Activated T-helper 2 cell treated with anti-CD3 and anti-CD28 coated beads, Interferon-gamma antibody, Interleukin-2, Interleukin-4, amounts not matched to agents 10 μg/mL and 5 μg/mL and 100 μg/mL, durations not matched to agents 14 hours and 24 hours and 36 hours (primary cell): ENCODE results near the gene DAB1. TPM values are rescaled to one million over a fixed set of nuclear protein-coding genes. Genes with fewer than 3 reads are reported as not detected.

Source experiments
- DNase-seq: peaks from one replicate; pipeline ENCODE4 v3.0.0; 2021; ENCODE audit warnings: low spot score
- H3K27ac Mint-ChIP-seq: one replicate; pipeline ENCODE4 v1.8.0; 2021; ENCODE audit warnings: mixed read lengths
- H3K27me3 Mint-ChIP-seq: one replicate; pipeline ENCODE4 v1.8.0; 2021; ENCODE audit warnings: low read depth, mixed read lengths
- H3K36me3 Mint-ChIP-seq: one replicate; pipeline ENCODE4 v1.8.0; 2021; ENCODE audit warnings: low read depth, mixed read lengths
- H3K4me1 Mint-ChIP-seq: one replicate; pipeline ENCODE4 v1.8.0; 2021; ENCODE audit warnings: low read depth, mixed read lengths
- H3K4me3 Mint-ChIP-seq: one replicate; pipeline ENCODE4 v1.8.0; 2021; ENCODE audit warnings: low read depth, mild to moderate bottlenecking, moderate library complexity, mixed read lengths
- H3K9me3 Mint-ChIP-seq: one replicate; pipeline ENCODE4 v1.8.0; 2021; ENCODE audit warnings: mixed read lengths
- intact Hi-C: fragments of 100-400 bp; cut with micrococcal nuclease; formaldehyde crosslinking; loops from one replicate; pipeline ENCODE4 v1.15.1; 2023
- total RNA-seq: library from RNA; stranded (reverse); gene quantifications from 2 replicates; pipeline ENCODE4 v1.2.3, GENCODE V29; 2022

DAB1 gene
- total RNA-seq, 1 donor from 2014 or later: not detected

GRCh38 chr1:57033222-57034001 is 390.4 kb downstream of the DAB1 start:
- intact Hi-C loops: no loop called here
- no peak for DNase-seq
- no peaks in the 10 kb centered on the region for H3K36me3 Mint-ChIP-seq
- no peaks in the 10 kb centered on the region for H3K4me1 Mint-ChIP-seq
- H3K27me3 Mint-ChIP-seq: no peaks in the 10 kb centered on the region
- peaks cover 4% of the 10 kb centered on the region for H3K9me3 Mint-ChIP-seq
- H3K4me3 Mint-ChIP-seq: no peak overlapping the region
- H3K27ac Mint-ChIP-seq: no peak overlapping the region

GRCh38 chr1:57026624-57027354 is 397.1 kb downstream of the DAB1 start:
- no peak for DNase-seq
- intact Hi-C loops: no loop called here
- H3K9me3 Mint-ChIP-seq: peaks cover 7% of the 10 kb centered on the region
- no peaks in the 10 kb centered on the region for H3K27me3 Mint-ChIP-seq
- no peak overlapping the region for H3K4me3 Mint-ChIP-seq
- H3K27ac Mint-ChIP-seq: no peak overlapping the region
- H3K4me1 Mint-ChIP-seq: no peaks in the 10 kb centered on the region
- H3K36me3 Mint-ChIP-seq: no peaks in the 10 kb centered on the region

- no peak for DNase-seq
- Mint-ChIP-seq H3K9me3 (peaks cover 7% of the 10 kb centered on the region), H3K27me3 (no peaks in the 10 kb centered on the region), H3K27ac (no peak overlapping the region), H3K4me1 (no peaks in the 10 kb centered on the region), H3K4me3 (no peak overlapping the region), H3K36me3 (no peaks in the 10 kb centered on the region)
- intact Hi-C loops: no loop called here
These were observed 399.0 kb downstream of the DAB1 start for GRCh38 chr1:57024855-57025254.

GRCh38 chr1:57024428-57024827 is 399.4 kb downstream of the DAB1 start:
- Mint-ChIP-seq H3K9me3 (peaks cover 7% of the 10 kb centered on the region), H3K27me3 (no peaks in the 10 kb centered on the region), H3K4me1 (no peaks in the 10 kb centered on the region), H3K4me3 (no peak overlapping the region), H3K36me3 (no peaks in the 10 kb centered on the region), H3K27ac (no peak overlapping the region)
- intact Hi-C loops: no loop called here
- DNase-seq: no peak

- H3K4me3 Mint-ChIP-seq: no peak overlapping the region
These were observed 403.6 kb downstream of the DAB1 start for GRCh38 chr1:57020216-57020615.

GRCh38 chr1:57019236-57019839 is 404.5 kb downstream of the DAB1 start:
- Mint-ChIP-seq H3K36me3 (no peaks in the 10 kb centered on the region), H3K27ac (no peak overlapping the region), H3K4me3 (no peak overlapping the region), H3K9me3 (no peaks in the 10 kb centered on the region), H3K4me1 (no peaks in the 10 kb centered on the region), H3K27me3 (no peaks in the 10 kb centered on the region)
- DNase-seq: no peak
- intact Hi-C loops: no loop called here

More at GRCh38 chr1:57020216-57020615, 403.6 kb downstream of the DAB1 start:
- DNase-seq: no peak
- H3K9me3 Mint-ChIP-seq: no peaks in the 10 kb centered on the region
- H3K4me1 Mint-ChIP-seq: no peaks in the 10 kb centered on the region
- H3K27ac Mint-ChIP-seq: no peak overlapping the region
- H3K27me3 Mint-ChIP-seq: no peaks in the 10 kb centered on the region
- no peaks in the 10 kb centered on the region for H3K36me3 Mint-ChIP-seq
- intact Hi-C loops: no loop called here

GRCh38 chr1:57018119-57018518 is 405.7 kb downstream of the DAB1 start:
- H3K4me1 Mint-ChIP-seq: no peaks in the 10 kb centered on the region
- no peak overlapping the region for H3K4me3 Mint-ChIP-seq
- H3K27me3 Mint-ChIP-seq: no peaks in the 10 kb centered on the region
- H3K9me3 Mint-ChIP-seq: no peaks in the 10 kb centered on the region
- no peak overlapping the region for H3K27ac Mint-ChIP-seq
- H3K36me3 Mint-ChIP-seq: no peaks in the 10 kb centered on the region
- intact Hi-C loops: no loop called here
- no peak for DNase-seq

- H3K9me3 Mint-ChIP-seq: no peaks in the 10 kb centered on the region
- intact Hi-C loops: no loop called here
- H3K36me3 Mint-ChIP-seq: no peaks in the 10 kb centered on the region
- no peak overlapping the region for H3K4me3 Mint-ChIP-seq
- H3K27me3 Mint-ChIP-seq: no peaks in the 10 kb centered on the region
- no peaks in the 10 kb centered on the region for H3K4me1 Mint-ChIP-seq
- no peak overlapping the region for H3K27ac Mint-ChIP-seq
- DNase-seq: no peak
These were observed 406.1 kb downstream of the DAB1 start for GRCh38 chr1:57017717-57018116.

- DNase-seq: no peak
- H3K4me3 Mint-ChIP-seq: no peak overlapping the region
- H3K9me3 Mint-ChIP-seq: no peaks in the 10 kb centered on the region
- H3K27me3 Mint-ChIP-seq: no peaks in the 10 kb centered on the region
- H3K27ac Mint-ChIP-seq: no peak overlapping the region
- H3K36me3 Mint-ChIP-seq: no peaks in the 10 kb centered on the region
- intact Hi-C loops: no loop called here
- H3K4me1 Mint-ChIP-seq: no peaks in the 10 kb centered on the region
These were observed 406.7 kb downstream of the DAB1 start for GRCh38 chr1:57017200-57017599.

- intact Hi-C loops: no loop called here
- no peak for DNase-seq
- Mint-ChIP-seq H3K36me3 (no peaks in the 10 kb centered on the region), H3K4me3 (no peak overlapping the region), H3K9me3 (no peaks in the 10 kb centered on the region), H3K27ac (no peak overlapping the region), H3K4me1 (no peaks in the 10 kb centered on the region), H3K27me3 (no peaks in the 10 kb centered on the region)
These were observed 408.8 kb downstream of the DAB1 start for GRCh38 chr1:57015071-57015470.

GRCh38 chr1:57013522-57013921 is 410.3 kb downstream of the DAB1 start:
- no peaks in the 10 kb centered on the region for H3K36me3 Mint-ChIP-seq
- no peaks in the 10 kb centered on the region for H3K9me3 Mint-ChIP-seq
- intact Hi-C loops: no loop called here
- no peaks in the 10 kb centered on the region for H3K4me1 Mint-ChIP-seq
- no peak for DNase-seq
- no peak overlapping the region for H3K4me3 Mint-ChIP-seq
- H3K27me3 Mint-ChIP-seq: no peaks in the 10 kb centered on the region
- no peak overlapping the region for H3K27ac Mint-ChIP-seq

GRCh38 chr1:57012315-57012714 is 411.5 kb downstream of the DAB1 start:
- Mint-ChIP-seq H3K9me3 (no peaks in the 10 kb centered on the region), H3K4me1 (no peaks in the 10 kb centered on the region), H3K27me3 (no peaks in the 10 kb centered on the region), H3K36me3 (no peaks in the 10 kb centered on the region), H3K4me3 (no peak overlapping the region), H3K27ac (no peak overlapping the region)
- no peak for DNase-seq
- intact Hi-C loops: no loop called here

GRCh38 chr1:57010511-57010910 is 413.3 kb downstream of the DAB1 start:
- DNase-seq: no peak
- Mint-ChIP-seq H3K27ac (no peak overlapping the region), H3K4me1 (no peaks in the 10 kb centered on the region), H3K36me3 (no peaks in the 10 kb centered on the region), H3K27me3 (no peaks in the 10 kb centered on the region), H3K9me3 (no peaks in the 10 kb centered on the region), H3K4me3 (no peak overlapping the region)
- intact Hi-C loops: no loop called here
